Mucosa of descending colon (tissue), 3 donors: Measurements from ENCODE around the gene PSMA7. TPM values are rescaled to one million over a fixed set of nuclear protein-coding genes. Genes with fewer than 3 reads are reported as not detected.
A peak's percentile ranks its signal among the peaks of the same experiment; 100 is the strongest.

Source experiments
- ATAC-seq: fragments of 200-7000 bp; cut with Tn5 transposase; one replicate; pipeline ENCODE4 v1.9.1; 2020; ENCODE audit warnings: mild to moderate bottlenecking, moderate library complexity
- DNase-seq, 3 donors: peaks; one replicate each; pipeline ENCODE4 v3.0.0-alpha.2; 2020
- H3K36me3 ChIP-seq: fragments of 200-600 bp; one replicate; pipeline ENCODE4 v1.8.0; 2021; ENCODE audit warnings: low read depth, mild to moderate bottlenecking
- H3K4me1 ChIP-seq: fragments of 200-600 bp; one replicate; pipeline ENCODE4 v1.8.0; 2021; ENCODE audit warnings: low read depth, mild to moderate bottlenecking
- H3K4me3 ChIP-seq: fragments of 200-600 bp; one replicate; pipeline ENCODE4 v1.8.0; 2021; ENCODE audit warnings: mild to moderate bottlenecking
- H3K9me3 ChIP-seq: fragments of 200-600 bp; one replicate; pipeline ENCODE4 v1.8.0; 2021; ENCODE audit warnings: mild to moderate bottlenecking
- CTCF ChIP-seq: fragments of 200-600 bp; IDR thresholded peaks from one replicate; pipeline ENCODE4 v1.8.0; 2022; ENCODE audit warnings: antibody characterized with exemption, mild to moderate bottlenecking
- intact Hi-C, 2 donors: fragments of 100-400 bp; cut with DNase I in 1 of 2; cut with micrococcal nuclease in 1 of 2; formaldehyde crosslinking; loops; one replicate each; pipeline versions ENCODE4 v1.11.0 to v1.11.1; 2022; cut with DNase I, micrococcal nuclease
- total RNA-seq, 3 donors: library from RNA; stranded (reverse); fragmentation: NEBNext Ultra II Directional in 2 of 3; extraction: Animal tissue kit (Norgen Biotek cat#: 25700) in 2 of 3; gene quantifications; one replicate each; pipeline versions ENCODE4 v1.2.1 to v1.2.4, GENCODE V29; 2021 to 2023
- donor health status: DM: no; HTN: no; CAD: no; lungs with moderate emphysema.
- donor health status: DM: no; HTN: no; CAD: no.
- donor health status: DM: no; HTN: yes; CAD: no.

Gene PSMA7
- total RNA-seq, 3 donors from 2014 or later, result 129 to 197 (median 194) TPM

DNA sequence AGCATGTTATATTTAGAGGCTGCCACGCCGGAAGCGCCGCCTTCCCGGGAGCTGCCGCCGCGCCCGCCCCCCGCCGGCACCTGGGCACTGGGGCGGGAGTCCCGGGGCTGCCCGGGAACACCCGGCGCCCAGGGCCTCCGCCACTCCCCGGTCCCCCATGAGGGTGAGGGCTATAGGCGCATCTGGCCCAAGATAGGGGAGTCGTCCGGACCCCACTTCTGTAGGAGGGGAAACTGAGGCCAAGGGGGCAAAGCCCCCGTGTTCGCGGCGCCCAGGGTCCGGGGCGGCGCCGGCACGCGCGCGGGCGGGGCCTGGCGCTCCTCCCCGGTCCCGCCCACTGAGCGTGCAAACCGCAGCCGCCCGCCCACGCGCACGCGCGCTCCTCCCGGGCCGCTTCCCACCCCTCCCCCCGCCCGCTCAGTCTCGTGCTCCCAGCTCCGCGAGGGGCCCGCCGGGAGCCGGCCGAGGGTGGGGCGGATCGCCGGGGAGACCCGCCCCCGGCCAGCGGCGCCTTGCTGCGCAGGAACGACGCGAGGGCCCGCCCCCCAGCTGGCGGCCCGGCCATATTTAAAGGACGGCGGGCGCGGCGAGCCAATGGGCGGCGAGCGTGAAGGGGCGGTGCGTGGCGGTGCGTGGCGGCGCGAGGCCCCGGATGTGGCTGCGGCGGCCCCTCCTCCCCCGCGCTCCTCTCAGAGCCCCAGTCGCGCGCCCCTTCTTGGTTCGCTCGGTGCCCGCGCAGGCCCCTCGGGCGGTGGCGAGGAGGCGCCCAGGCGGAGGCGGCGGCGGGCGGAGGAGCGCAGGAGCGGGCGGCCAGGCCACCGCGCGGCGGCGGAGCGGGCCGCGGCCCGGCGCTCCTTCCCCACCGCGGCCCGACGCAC, 21.2 kb downstream of the PSMA7 start, which contains the start of gene LSM14B:
Gene LSM14B (plus strand): TSS at position 700 of the 878 bp plus-strand sequence. CDS start 192 bp downstream, outside the sequence.
- Histone ChIP-seq H3K4me1 (peaks cover 11% of the 10 kb centered on the region), H3K9me3 (no peaks in the 10 kb centered on the region), H3K36me3 (peaks cover 4% of the 10 kb centered on the region), H3K4me3 (peak within 1 kb of the TSS; percentile 70)
- peak; percentile 91 for ATAC-seq
- TF ChIP-seq CTCF, result no peak
- intact Hi-C loops, result loop anchor here in 1 of 2 donors (5.0 to 10.0 kb wide), 2 partner anchors 55 to 97 kb away; partner anchors contain the start of gene TAF4
- DNase-seq, result peak; percentile 94 to 98 (median 98)

- no peak for TF ChIP-seq CTCF
- no peaks in the 10 kb centered on the region for H3K9me3 ChIP-seq
- H3K36me3 ChIP-seq, result peaks cover 4% of the 10 kb centered on the region
- intact Hi-C loops, result loop anchor here in 1 of 2 donors (5.0 to 10.0 kb wide), 2 partner anchors 54 to 96 kb away; partner anchors contain the start of gene TAF4
- ATAC-seq (peak; percentile 32), DNase-seq (peak; percentile 71 to 78 (median 74))
- peak overlapping the region; percentile 44 for H3K4me3 ChIP-seq
- H3K4me1 ChIP-seq, result peaks cover 11% of the 10 kb centered on the region
Measured at GRCh38 chr20:62120990-62121775, 22.0 kb downstream of the PSMA7 start.

DNA sequence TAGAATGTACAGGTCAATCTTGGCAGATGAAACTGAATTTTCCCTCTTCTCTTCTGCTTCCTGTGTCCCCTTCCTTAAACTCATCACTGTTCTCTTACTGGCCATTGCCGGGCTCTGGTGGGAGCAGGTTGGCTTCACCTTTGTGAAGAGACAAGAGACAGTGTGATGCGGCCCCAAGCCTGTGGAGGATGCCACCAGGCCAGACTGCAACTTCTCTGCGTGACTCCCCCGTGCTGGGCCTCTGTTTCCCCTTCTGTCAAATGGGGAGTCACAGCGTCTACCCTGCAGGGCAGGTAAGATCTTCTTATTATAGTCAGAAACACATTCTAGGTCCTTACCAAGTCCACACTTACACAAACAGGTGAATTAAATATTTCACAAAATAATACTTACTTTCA, 22.8 kb downstream of the PSMA7 start:
- H3K4me1 ChIP-seq, result peaks cover 11% of the 10 kb centered on the region
- intact Hi-C loops, result loop anchor here in 1 of 2 donors (5.0 to 10.0 kb wide), 2 partner anchors 53 to 96 kb away; partner anchors contain the start of gene TAF4
- no peak for TF ChIP-seq CTCF
- H3K4me3 ChIP-seq, result no peak overlapping the region
- no peak for DNase-seq
- no peaks in the 10 kb centered on the region for H3K9me3 ChIP-seq
- no peak for ATAC-seq
- H3K36me3 ChIP-seq, result peaks cover 3% of the 10 kb centered on the region

DNA sequence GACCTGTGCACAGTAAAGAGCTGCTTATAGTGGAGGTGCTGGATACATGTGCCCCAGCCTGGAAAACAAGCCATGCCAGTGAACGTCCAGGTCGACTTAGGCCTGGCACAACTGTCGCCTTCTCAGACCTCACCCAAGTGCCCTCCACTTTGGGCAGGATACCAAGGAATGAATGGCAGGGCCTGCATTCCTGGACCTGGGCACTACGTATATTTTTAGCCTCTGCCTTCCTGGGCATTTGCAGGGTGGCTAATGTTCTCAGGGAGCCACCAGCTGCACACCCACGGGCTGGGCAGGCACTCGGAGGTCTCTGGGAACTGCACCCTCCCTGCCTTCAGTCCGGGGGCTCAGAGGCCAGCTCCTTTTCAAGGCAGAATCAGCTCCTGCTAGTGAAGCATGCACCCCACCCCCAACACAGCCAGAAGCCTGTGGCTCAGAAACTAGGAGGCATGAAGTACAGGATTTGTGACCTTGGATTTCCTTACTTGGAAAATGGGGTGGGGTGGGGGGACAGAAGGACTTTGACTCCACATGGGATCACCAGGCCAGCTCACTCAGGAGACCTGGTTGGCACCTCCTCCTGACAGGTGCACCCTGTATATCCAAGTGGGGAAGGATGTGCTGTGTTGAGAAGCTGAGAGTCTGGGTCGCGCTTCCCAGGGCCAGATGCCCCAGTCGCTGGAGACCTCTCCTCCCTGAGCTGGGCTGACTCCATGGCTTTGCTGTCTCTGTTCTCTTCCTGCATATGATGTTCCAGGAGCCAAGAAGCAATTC, 23.4 kb downstream of the PSMA7 start:
- no peaks in the 10 kb centered on the region for H3K36me3 ChIP-seq
- intact Hi-C loops, result loop anchor here in 1 of 2 donors (5.0 to 10.0 kb wide), 2 partner anchors 52 to 95 kb away; partner anchors contain the start of gene TAF4
- H3K4me1 ChIP-seq, result peaks cover 11% of the 10 kb centered on the region
- no peak for TF ChIP-seq CTCF
- H3K4me3 ChIP-seq, result no peak overlapping the region
- DNase-seq (peak in 2 of 3 donors; percentile 64 to 71), ATAC-seq (no peak)
- no peaks in the 10 kb centered on the region for H3K9me3 ChIP-seq

DNA sequence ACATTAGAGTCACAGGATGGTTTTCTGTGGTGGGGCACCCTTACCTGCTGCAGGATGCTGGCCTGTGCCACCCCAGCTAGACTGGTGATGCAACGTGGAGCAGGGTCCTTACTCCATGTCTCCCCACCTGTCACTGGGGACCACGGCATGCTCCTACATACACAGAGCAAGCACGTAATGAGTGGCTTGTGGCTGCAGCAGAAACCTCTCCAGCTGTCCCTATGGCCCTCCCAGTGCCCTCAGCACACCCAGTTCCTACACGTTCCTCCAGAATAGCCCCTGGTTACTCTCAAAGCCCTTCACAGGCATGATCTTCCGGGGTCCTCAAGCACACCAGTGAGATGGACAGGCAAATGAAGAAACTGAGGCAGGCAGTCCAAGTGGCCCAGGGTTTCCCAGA, 24.1 kb downstream of the PSMA7 start:
- no peak for TF ChIP-seq CTCF
- H3K9me3 ChIP-seq, result no peaks in the 10 kb centered on the region
- no peaks in the 10 kb centered on the region for H3K36me3 ChIP-seq

More for the DNA sequence above, 24.1 kb downstream of the PSMA7 start:
- DNase-seq (no peak), ATAC-seq (no peak)
- intact Hi-C loops, result no loop called here
- Histone ChIP-seq H3K4me3 (no peak overlapping the region), H3K4me1 (peaks cover 11% of the 10 kb centered on the region)
